ENCODE results near the gene ARL15. TPM values are rescaled to one million over a fixed set of nuclear protein-coding genes. Genes with fewer than 3 reads are reported as not detected.

The ARL15 gene
- total RNA-seq, 3 donors from 2014 or later: 29.0 to 65.0 (median 42.9) TPM

GRCh38 chr5:54084696-54085095, 225.7 kb downstream of the ARL15 start:
- no peak for TF ChIP-seq POLR2AphosphoS5 (IDR thresholded peaks at IDR 0.05)
- no peak for TF ChIP-seq CTCF (IDR thresholded peaks at IDR 0.05)
- TF ChIP-seq POLR2A (IDR thresholded peaks at IDR 0.05): no peak
- Histone ChIP-seq H3K36me3 (no peaks in the 10 kb centered on the region), H3K4me3 (no peak overlapping the region), H3K27ac (no peak overlapping the region), H3K4me1 (no peaks in the 10 kb centered on the region), H3K27me3 (no peaks in the 10 kb centered on the region), H3K9me3 (no peaks in the 10 kb centered on the region)
- no peak for DNase-seq (ENCODE audit: low spot score in 2 of 2)
- intact Hi-C loops (cut with DNase I; ENCODE audit: low total_unique reads): loop anchor here (5.0 kb wide), 1 partner anchor 372 kb away; no protein-coding TSS in a partner anchor

- H3K36me3 ChIP-seq: no peaks in the 10 kb centered on the region
- no peaks in the 10 kb centered on the region for H3K4me1 ChIP-seq
- no peak overlapping the region for H3K4me3 ChIP-seq
- no peaks in the 10 kb centered on the region for H3K27me3 ChIP-seq
- H3K9me3 ChIP-seq: no peaks in the 10 kb centered on the region
- no peak overlapping the region for H3K27ac ChIP-seq
- intact Hi-C loops (cut with DNase I; ENCODE audit: low total_unique reads): no loop called here
- no peak for DNase-seq (ENCODE audit: low spot score in 2 of 2)
- TF ChIP-seq POLR2AphosphoS5 (IDR thresholded peaks at IDR 0.05) (no peak), POLR2A (IDR thresholded peaks at IDR 0.05) (no peak), CTCF (IDR thresholded peaks at IDR 0.05) (no peak)
Observed at GRCh38 chr5:54083851-54084250, 226.5 kb downstream of the ARL15 start.

- Histone ChIP-seq H3K4me3 (no peak overlapping the region), H3K36me3 (no peaks in the 10 kb centered on the region), H3K27me3 (no peaks in the 10 kb centered on the region), H3K9me3 (no peaks in the 10 kb centered on the region), H3K27ac (no peak overlapping the region), H3K4me1 (no peaks in the 10 kb centered on the region)
- intact Hi-C loops (cut with DNase I; ENCODE audit: low total_unique reads): no loop called here
- TF ChIP-seq CTCF (IDR thresholded peaks at IDR 0.05): no peak
- TF ChIP-seq POLR2AphosphoS5 (IDR thresholded peaks at IDR 0.05): no peak
- TF ChIP-seq POLR2A (IDR thresholded peaks at IDR 0.05): no peak
- no peak for DNase-seq (ENCODE audit: low spot score in 2 of 2)
Observed at GRCh38 chr5:54083245-54083644, 227.1 kb downstream of the ARL15 start.

- intact Hi-C loops (cut with DNase I; ENCODE audit: low total_unique reads): no loop called here
- DNase-seq (ENCODE audit: low spot score in 2 of 2): no peak
- H3K27me3 ChIP-seq: no peaks in the 10 kb centered on the region
- H3K36me3 ChIP-seq: no peaks in the 10 kb centered on the region
- H3K9me3 ChIP-seq: no peaks in the 10 kb centered on the region
- no peak overlapping the region for H3K27ac ChIP-seq
- H3K4me1 ChIP-seq: no peaks in the 10 kb centered on the region
- H3K4me3 ChIP-seq: no peak overlapping the region
- TF ChIP-seq CTCF (IDR thresholded peaks at IDR 0.05) (no peak), POLR2A (IDR thresholded peaks at IDR 0.05) (no peak), POLR2AphosphoS5 (IDR thresholded peaks at IDR 0.05) (no peak)
Observed at GRCh38 chr5:54081415-54081814, 229.0 kb downstream of the ARL15 start.

- Histone ChIP-seq H3K9me3 (no peaks in the 10 kb centered on the region), H3K27me3 (no peaks in the 10 kb centered on the region), H3K36me3 (no peaks in the 10 kb centered on the region), H3K4me1 (no peaks in the 10 kb centered on the region), H3K27ac (no peak overlapping the region), H3K4me3 (no peak overlapping the region)
- DNase-seq (ENCODE audit: low spot score in 2 of 2): no peak
- no peak for TF ChIP-seq POLR2AphosphoS5 (IDR thresholded peaks at IDR 0.05)
- no peak for TF ChIP-seq CTCF (IDR thresholded peaks at IDR 0.05)
- TF ChIP-seq POLR2A (IDR thresholded peaks at IDR 0.05): no peak
- intact Hi-C loops (cut with DNase I; ENCODE audit: low total_unique reads): no loop called here
Observed at GRCh38 chr5:54080831-54081230, 229.5 kb downstream of the ARL15 start.

Measured in breast epithelium (tissue), 4 donors.